Measurements from ENCODE around the gene LAMA2.

Gene LAMA2

GRCh38 chr6:129447198-129447565, 564.2 kb downstream of the LAMA2 start:
- Histone ChIP-seq H2AFZ (ENCODE audit: low read length) (no peak overlapping the region), H3K4me3 (ENCODE audit: low read depth, low read length, poor library complexity, severe bottlenecking) (no peak overlapping the region), H3K79me2 (ENCODE audit: insufficient read depth, low read length) (no peaks in the 10 kb centered on the region), H3K36me3 (ENCODE audit: insufficient read depth, low read length) (no peaks in the 10 kb centered on the region), H3K27ac (ENCODE audit: low read depth, low read length, poor library complexity, severe bottlenecking) (no peak overlapping the region), H3K9ac (ENCODE audit: low read length) (no peak overlapping the region), H3F3A (ENCODE audit: insufficient read depth, low read length) (no peaks in the 10 kb centered on the region), H3K9me2 (ENCODE audit: low read depth, low read length) (no peaks in the 10 kb centered on the region), H4K20me1 (ENCODE audit: insufficient read depth, low read length) (no peaks in the 10 kb centered on the region), H3K9me3 (ENCODE audit: low read length) (no peaks in the 10 kb centered on the region), H3K27me3 (ENCODE audit: insufficient read depth, low read length) (no peaks in the 10 kb centered on the region), H3K4me1 (ENCODE audit: insufficient read depth, low read length, severe bottlenecking) (no peaks in the 10 kb centered on the region), H3K4me2 (ENCODE audit: low read length) (no peak overlapping the region)
- no peak for TF ChIP-seq EZH2 (IDR thresholded peaks at IDR 0.05; ENCODE audit: borderline replicate concordance, low read length)
- TF ChIP-seq CTCF (IDR thresholded peaks at IDR 0.05; ENCODE audit: low read length), result no peak

- Histone ChIP-seq H3K9me2 (ENCODE audit: low read depth, low read length) (no peaks in the 10 kb centered on the region), H3K27ac (ENCODE audit: low read depth, low read length, poor library complexity, severe bottlenecking) (no peak overlapping the region), H3K9ac (ENCODE audit: low read length) (no peak overlapping the region), H3K79me2 (ENCODE audit: insufficient read depth, low read length) (no peaks in the 10 kb centered on the region), H3K9me3 (ENCODE audit: low read length) (no peaks in the 10 kb centered on the region), H3K4me2 (ENCODE audit: low read length) (no peak overlapping the region), H3K4me1 (ENCODE audit: insufficient read depth, low read length, severe bottlenecking) (no peaks in the 10 kb centered on the region), H4K20me1 (ENCODE audit: insufficient read depth, low read length) (no peaks in the 10 kb centered on the region), H3K27me3 (ENCODE audit: insufficient read depth, low read length) (no peaks in the 10 kb centered on the region), H3K36me3 (ENCODE audit: insufficient read depth, low read length) (no peaks in the 10 kb centered on the region), H3F3A (ENCODE audit: insufficient read depth, low read length) (no peaks in the 10 kb centered on the region), H3K4me3 (ENCODE audit: low read depth, low read length, poor library complexity, severe bottlenecking) (no peak overlapping the region), H2AFZ (ENCODE audit: low read length) (no peak overlapping the region)
- TF ChIP-seq CTCF (IDR thresholded peaks at IDR 0.05; ENCODE audit: low read length), result no peak
- no peak for TF ChIP-seq EZH2 (IDR thresholded peaks at IDR 0.05; ENCODE audit: borderline replicate concordance, low read length)
Observed at GRCh38 chr6:129448965-129449364, 566.0 kb downstream of the LAMA2 start.

GRCh38 chr6:129451187-129451586, 568.2 kb downstream of the LAMA2 start:
- no peaks in the 10 kb centered on the region for H3K79me2 ChIP-seq (ENCODE audit: insufficient read depth, low read length)
- TF ChIP-seq EZH2 (IDR thresholded peaks at IDR 0.05; ENCODE audit: borderline replicate concordance, low read length), result no peak
- no peak for TF ChIP-seq CTCF (IDR thresholded peaks at IDR 0.05; ENCODE audit: low read length)
- H3K4me2 ChIP-seq (ENCODE audit: low read length), result no peak overlapping the region
- no peaks in the 10 kb centered on the region for H3K27me3 ChIP-seq (ENCODE audit: insufficient read depth, low read length)
- no peak overlapping the region for H3K9ac ChIP-seq (ENCODE audit: low read length)
- H4K20me1 ChIP-seq (ENCODE audit: insufficient read depth, low read length), result no peaks in the 10 kb centered on the region
- no peaks in the 10 kb centered on the region for H3K9me2 ChIP-seq (ENCODE audit: low read depth, low read length)
- no peak overlapping the region for H3K4me3 ChIP-seq (ENCODE audit: low read depth, low read length, poor library complexity, severe bottlenecking)
- no peaks in the 10 kb centered on the region for H3K36me3 ChIP-seq (ENCODE audit: insufficient read depth, low read length)
- no peaks in the 10 kb centered on the region for H3K9me3 ChIP-seq (ENCODE audit: low read length)
- no peak overlapping the region for H3K27ac ChIP-seq (ENCODE audit: low read depth, low read length, poor library complexity, severe bottlenecking)
- H3K4me1 ChIP-seq (ENCODE audit: insufficient read depth, low read length, severe bottlenecking), result no peaks in the 10 kb centered on the region
- no peaks in the 10 kb centered on the region for H3F3A ChIP-seq (ENCODE audit: insufficient read depth, low read length)
- no peak overlapping the region for H2AFZ ChIP-seq (ENCODE audit: low read length)
